MG63 (cell line): ENCODE measurements around the gene NOS1. TPM values are rescaled to one million over a fixed set of nuclear protein-coding genes. Genes with fewer than 3 reads are reported as not detected.
"Not testable (repeated sequence)": the region's sequence is repeated elsewhere in the genome, so short reads cannot be mapped to it uniquely, and the experiment has no call there.

Source experiments
- DNase-seq: peaks from one replicate; pipeline ENCODE4 v3.0.0-alpha.2; 2020
- H3K27me3 ChIP-seq: fragments of 250-450 bp; sonication (Bioruptor Pico); 2 replicates; pipeline ENCODE4 v1.5.1; 2020; ENCODE audit warnings: mild to moderate bottlenecking, moderate library complexity
- H3K36me3 ChIP-seq: fragments of 250-450 bp; sonication (Bioruptor Pico); 2 replicates; pipeline ENCODE4 v1.5.1; 2020; ENCODE audit warnings: mild to moderate bottlenecking, moderate library complexity
- H3K4me3 ChIP-seq: fragments of 250-450 bp; sonication (Bioruptor Pico); 2 replicates; pipeline ENCODE4 v1.5.1; 2020; ENCODE audit warnings: mild to moderate bottlenecking, moderate library complexity
- H3K9me3 ChIP-seq: fragments of 250-450 bp; sonication (Bioruptor Pico); 2 replicates; pipeline ENCODE4 v1.5.1; 2020; ENCODE audit warnings: mild to moderate bottlenecking, moderate library complexity
- total RNA-seq: library from RNA; depleted of rRNA; stranded (reverse); fragments of >200 nt; shearing (Covaris generic); gene quantifications from 2 replicates; pipeline ENCODE4 v1.2.3, GENCODE V29; 2014; ENCODE audit warnings: low replicate concordance

NOS1 gene
- total RNA-seq, 1 experiment from 2014 or later, result not detected

GRCh38 chr12:117255386-117255785 lies 106.0 kb downstream of the NOS1 start:
- no peaks in the 10 kb centered on the region for H3K36me3 ChIP-seq
- no peak overlapping the region for H3K4me3 ChIP-seq
- no peak for DNase-seq

GRCh38 chr12:117243488-117243887 lies 117.9 kb downstream of the NOS1 start:
- Histone ChIP-seq H3K4me3 (no peak overlapping the region), H3K9me3 (no peaks in the 10 kb centered on the region), H3K27me3 (no peaks in the 10 kb centered on the region; the same call in 1 of the 2 replicates), H3K36me3 (no peaks in the 10 kb centered on the region)
- no peak for DNase-seq

More at GRCh38 chr12:117255386-117255785, 106.0 kb downstream of the NOS1 start:
- H3K9me3 ChIP-seq, result no peaks in the 10 kb centered on the region
- no peaks in the 10 kb centered on the region for H3K27me3 ChIP-seq

GRCh38 chr12:117241697-117242096 lies 119.7 kb downstream of the NOS1 start:
- Histone ChIP-seq H3K4me3 (no peak overlapping the region), H3K27me3 (no peaks in the 10 kb centered on the region; the same call in 1 of the 2 replicates), H3K9me3 (no peaks in the 10 kb centered on the region), H3K36me3 (no peaks in the 10 kb centered on the region)
- no peak for DNase-seq

GRCh38 chr12:117240081-117240755 lies 121.2 kb downstream of the NOS1 start:
- no peak for DNase-seq
- no peaks in the 10 kb centered on the region for H3K9me3 ChIP-seq
- H3K36me3 ChIP-seq, result no peaks in the 10 kb centered on the region
- no peaks in the 10 kb centered on the region; the same call in 1 of the 2 replicates for H3K27me3 ChIP-seq
- no peak overlapping the region for H3K4me3 ChIP-seq

GRCh38 chr12:117236456-117237001 lies 124.9 kb downstream of the NOS1 start:
- Histone ChIP-seq H3K27me3 (no peaks in the 10 kb centered on the region; the same call in 1 of the 2 replicates), H3K36me3 (no peaks in the 10 kb centered on the region), H3K4me3 (no peak overlapping the region), H3K9me3 (no peaks in the 10 kb centered on the region)
- peak; percentile 63 for DNase-seq

- no peak for DNase-seq
- no peaks in the 10 kb centered on the region for H3K36me3 ChIP-seq
- no peaks in the 10 kb centered on the region for H3K9me3 ChIP-seq
- no peak overlapping the region for H3K4me3 ChIP-seq
- no peaks in the 10 kb centered on the region; the same call in 1 of the 2 replicates for H3K27me3 ChIP-seq
These were observed 126.2 kb downstream of the NOS1 start for GRCh38 chr12:117235261-117235660.

GRCh38 chr12:117234441-117234840 lies 127.0 kb downstream of the NOS1 start:
- Histone ChIP-seq H3K27me3 (no peaks in the 10 kb centered on the region; the same call in 1 of the 2 replicates), H3K9me3 (no peaks in the 10 kb centered on the region), H3K4me3 (no peak overlapping the region), H3K36me3 (no peaks in the 10 kb centered on the region)
- DNase-seq, result no peak

- no peak overlapping the region for H3K4me3 ChIP-seq
- H3K27me3 ChIP-seq, result no peaks in the 10 kb centered on the region
- no peaks in the 10 kb centered on the region for H3K9me3 ChIP-seq
- no peaks in the 10 kb centered on the region for H3K36me3 ChIP-seq
- DNase-seq, result no peak
These were observed 129.7 kb downstream of the NOS1 start for GRCh38 chr12:117231750-117232149.

- H3K4me3 ChIP-seq, result no peak overlapping the region
- no peaks in the 10 kb centered on the region for H3K36me3 ChIP-seq
- no peak for DNase-seq
- no peaks in the 10 kb centered on the region for H3K27me3 ChIP-seq
- H3K9me3 ChIP-seq, result no peaks in the 10 kb centered on the region
These were observed 133.2 kb downstream of the NOS1 start for GRCh38 chr12:117228239-117228638.

- Histone ChIP-seq H3K27me3 (no peaks in the 10 kb centered on the region), H3K4me3 (no peak overlapping the region), H3K36me3 (no peaks in the 10 kb centered on the region), H3K9me3 (no peaks in the 10 kb centered on the region)
- DNase-seq, result no peak
These were observed 134.3 kb downstream of the NOS1 start for GRCh38 chr12:117227000-117227653.

GRCh38 chr12:117226505-117226904 lies 134.9 kb downstream of the NOS1 start:
- H3K36me3 ChIP-seq, result no peaks in the 10 kb centered on the region
- DNase-seq, result no peak
- no peaks in the 10 kb centered on the region for H3K27me3 ChIP-seq
- no peaks in the 10 kb centered on the region for H3K9me3 ChIP-seq
- H3K4me3 ChIP-seq, result no peak overlapping the region

GRCh38 chr12:117225179-117225578 lies 136.2 kb downstream of the NOS1 start:
- no peaks in the 10 kb centered on the region for H3K9me3 ChIP-seq
- DNase-seq, result no peak
- H3K36me3 ChIP-seq, result no peaks in the 10 kb centered on the region
- H3K27me3 ChIP-seq, result no peaks in the 10 kb centered on the region
- no peak overlapping the region for H3K4me3 ChIP-seq

GRCh38 chr12:117220947-117221346 lies 140.5 kb downstream of the NOS1 start:
- not testable (repeated sequence) for DNase-seq, H3K9me3 ChIP-seq, H3K27me3 ChIP-seq, H3K4me3 ChIP-seq, H3K36me3 ChIP-seq

- peaks cover 7% of the 10 kb centered on the region; the same call in 1 of the 2 replicates for H3K27me3 ChIP-seq
- DNase-seq, result no peak
- H3K36me3 ChIP-seq, result no peaks in the 10 kb centered on the region
- no peak overlapping the region for H3K4me3 ChIP-seq
- no peaks in the 10 kb centered on the region for H3K9me3 ChIP-seq
These were observed 143.3 kb downstream of the NOS1 start for GRCh38 chr12:117218149-117218548.

GRCh38 chr12:117216686-117217085 lies 144.7 kb downstream of the NOS1 start:
- Histone ChIP-seq H3K36me3 (no peaks in the 10 kb centered on the region), H3K9me3 (no peaks in the 10 kb centered on the region), H3K4me3 (no peak overlapping the region), H3K27me3 (peaks cover 9% of the 10 kb centered on the region; the same call in 1 of the 2 replicates)
- no peak for DNase-seq

- DNase-seq, result no peak
These were observed 146.6 kb downstream of the NOS1 start for GRCh38 chr12:117214797-117215196.

GRCh38 chr12:117213295-117213808 lies 148.1 kb downstream of the NOS1 start:
- Histone ChIP-seq H3K36me3 (no peaks in the 10 kb centered on the region), H3K4me3 (no peak overlapping the region), H3K27me3 (peaks cover 6% of the 10 kb centered on the region; the same call in 1 of the 2 replicates), H3K9me3 (no peaks in the 10 kb centered on the region)
- DNase-seq, result no peak

More at GRCh38 chr12:117214797-117215196, 146.6 kb downstream of the NOS1 start:
- Histone ChIP-seq H3K4me3 (no peak overlapping the region), H3K36me3 (no peaks in the 10 kb centered on the region), H3K9me3 (no peaks in the 10 kb centered on the region), H3K27me3 (peaks cover 9% of the 10 kb centered on the region; the same call in 1 of the 2 replicates)
